CD4-positive, alpha-beta T cell treated with Interleukin-4 for 1 hour (primary cell): ENCODE results near the gene IFIT3.
A peak's percentile ranks its signal among the peaks of the same experiment; 100 is the strongest.

ENCODE experiments used
- DNase-seq, 2 donors: peaks; one replicate each; pipeline ENCODE4 v3.0.0-alpha.2; 2020 to 2022

IFIT3 gene

GRCh38 chr10:89363729-89364442, 36.1 kb downstream of the IFIT3 start:
- DNase-seq: no peak

DNA sequence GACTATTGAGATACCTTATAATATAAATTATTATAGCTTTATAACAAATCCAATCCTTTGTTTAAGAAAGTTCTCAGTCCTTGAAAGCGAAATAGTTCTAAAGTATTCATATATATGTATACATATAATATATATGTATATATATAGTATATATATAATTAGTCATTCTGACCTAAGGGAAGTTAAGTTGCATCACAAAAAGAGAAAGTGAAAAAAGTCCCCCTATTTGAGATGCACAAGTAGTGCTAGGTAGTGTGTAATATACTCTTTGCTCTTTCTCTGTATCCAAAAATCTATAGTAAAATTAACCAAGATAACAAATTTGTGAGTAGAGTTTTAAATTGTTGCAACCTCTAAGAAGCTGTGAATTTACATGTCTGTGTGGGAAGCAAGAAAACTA, 36.7 kb downstream of the IFIT3 start:
- DNase-seq: no peak

DNA sequence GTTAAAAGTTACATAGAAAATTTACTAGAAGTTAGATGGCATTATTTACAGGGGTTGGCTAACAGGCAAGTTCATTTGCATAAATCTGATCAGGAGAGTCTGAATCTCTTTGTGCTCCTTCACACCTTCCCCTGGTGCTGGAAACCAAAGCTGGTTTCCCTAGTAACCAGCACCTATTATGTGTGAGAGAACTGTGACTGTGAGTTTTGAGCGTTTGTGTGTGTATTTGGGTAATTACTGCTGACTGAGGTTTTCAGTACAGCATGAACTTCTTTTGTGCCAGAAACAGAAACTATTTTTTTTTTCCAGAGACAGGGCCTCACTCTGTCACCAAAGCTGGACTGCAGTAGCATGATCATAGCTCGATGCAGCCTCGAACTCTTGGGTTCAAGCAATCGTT, 39.7 kb downstream of the IFIT3 start:
- DNase-seq: peak in 1 of 2 donors; percentile 53

DNA sequence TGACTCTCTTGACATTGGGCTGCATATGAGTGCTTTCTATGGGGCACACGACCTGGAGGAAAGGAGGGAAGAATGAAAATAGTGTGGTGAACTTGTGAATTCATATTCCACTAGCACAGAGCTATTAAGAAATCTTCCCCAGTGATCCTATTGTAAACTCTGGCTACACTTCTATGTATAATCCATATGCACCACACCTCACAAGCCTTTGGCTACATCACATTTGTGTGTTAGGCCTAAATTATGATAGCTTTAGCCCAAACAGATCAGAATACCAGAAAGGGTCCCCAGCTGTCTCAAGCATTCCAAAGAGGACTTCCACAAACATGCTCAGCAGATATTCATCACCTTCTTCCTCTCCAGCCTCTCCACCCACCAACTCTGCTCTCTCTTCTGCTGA, 40.3 kb downstream of the IFIT3 start:
- DNase-seq: no peak

GRCh38 chr10:89369156-89370105, 41.6 kb downstream of the IFIT3 start:
- DNase-seq: peak in 1 of 2 donors; percentile 29

- no peak for DNase-seq
Observed at GRCh38 chr10:89371079-89371478, 43.3 kb downstream of the IFIT3 start.

DNA sequence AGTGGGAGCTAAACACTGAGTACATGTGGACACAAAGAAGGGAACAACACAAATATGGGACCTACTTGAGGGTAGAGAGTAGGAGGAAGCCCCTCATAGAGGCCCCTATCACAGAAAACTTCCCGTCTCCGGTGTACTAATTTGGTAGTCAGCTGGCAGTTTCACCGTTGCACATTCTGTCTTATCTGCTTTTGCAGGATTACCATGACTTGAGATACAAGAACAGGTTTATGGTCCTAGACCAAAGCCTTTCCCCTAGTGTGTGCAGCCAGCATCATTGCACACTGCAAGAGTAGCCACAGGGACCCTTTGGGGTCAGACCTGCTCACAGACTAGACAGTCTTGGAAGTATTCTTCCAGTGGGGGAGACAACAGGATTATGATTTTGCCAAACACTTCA, 44.2 kb downstream of the IFIT3 start:
- no peak for DNase-seq

DNA sequence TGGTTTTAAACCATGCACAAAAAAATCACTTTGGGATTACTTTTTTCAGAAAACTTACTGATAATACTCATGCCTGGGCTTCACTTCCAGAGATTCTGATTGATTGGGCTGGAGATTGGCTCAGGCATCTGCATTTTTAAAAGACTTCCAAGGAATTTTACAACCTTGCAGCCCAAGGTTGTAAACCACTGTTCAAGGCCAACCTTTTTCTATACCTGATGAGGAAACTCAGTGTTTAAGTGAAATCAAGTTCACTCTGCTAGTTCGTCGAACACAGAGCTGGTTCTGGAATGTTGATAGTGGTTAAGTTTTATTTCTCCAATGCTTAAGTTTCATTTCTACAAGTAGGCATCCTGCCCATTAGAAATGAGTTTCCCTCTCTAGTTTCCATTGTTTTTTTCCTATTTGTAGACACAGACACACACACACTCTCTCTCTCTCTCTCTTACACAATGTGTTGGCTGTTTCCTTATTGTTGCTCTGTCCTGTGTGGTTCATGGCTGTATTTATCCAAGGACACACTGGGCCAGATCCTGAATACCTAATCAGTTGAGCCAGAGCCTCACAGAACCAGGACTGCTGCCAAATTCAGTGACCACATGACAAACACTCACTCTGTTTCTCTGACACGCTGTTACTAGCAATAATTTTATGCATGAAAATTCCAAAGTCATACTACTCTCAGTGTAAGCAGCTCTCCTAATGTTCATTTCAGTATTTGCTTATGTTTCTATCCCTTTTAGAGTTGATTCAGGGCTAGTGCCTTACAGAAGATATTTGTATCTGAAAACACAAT, 46.3 kb downstream of the IFIT3 start:
- DNase-seq: no peak

DNA sequence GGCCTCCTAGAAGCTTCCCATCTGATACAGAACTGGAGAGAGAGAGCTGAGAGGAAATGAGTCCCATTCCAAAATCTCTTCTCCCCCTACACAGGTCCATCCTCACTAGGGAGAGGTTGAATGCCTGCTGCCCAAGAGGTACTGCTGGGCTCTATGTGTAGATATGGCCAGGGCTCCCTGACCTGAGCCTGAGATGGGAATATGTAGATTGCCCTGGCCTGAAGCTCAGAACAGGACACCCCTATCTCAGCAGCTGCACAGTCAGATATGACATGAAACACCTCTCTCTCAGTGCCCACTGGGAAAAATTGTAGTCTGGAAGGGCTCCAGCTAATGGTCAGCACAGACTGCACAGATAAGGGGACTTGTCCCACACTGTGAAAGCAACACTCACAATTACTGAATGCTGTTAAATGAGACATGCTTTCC, 46.9 kb downstream of the IFIT3 start:
- DNase-seq: no peak

DNA sequence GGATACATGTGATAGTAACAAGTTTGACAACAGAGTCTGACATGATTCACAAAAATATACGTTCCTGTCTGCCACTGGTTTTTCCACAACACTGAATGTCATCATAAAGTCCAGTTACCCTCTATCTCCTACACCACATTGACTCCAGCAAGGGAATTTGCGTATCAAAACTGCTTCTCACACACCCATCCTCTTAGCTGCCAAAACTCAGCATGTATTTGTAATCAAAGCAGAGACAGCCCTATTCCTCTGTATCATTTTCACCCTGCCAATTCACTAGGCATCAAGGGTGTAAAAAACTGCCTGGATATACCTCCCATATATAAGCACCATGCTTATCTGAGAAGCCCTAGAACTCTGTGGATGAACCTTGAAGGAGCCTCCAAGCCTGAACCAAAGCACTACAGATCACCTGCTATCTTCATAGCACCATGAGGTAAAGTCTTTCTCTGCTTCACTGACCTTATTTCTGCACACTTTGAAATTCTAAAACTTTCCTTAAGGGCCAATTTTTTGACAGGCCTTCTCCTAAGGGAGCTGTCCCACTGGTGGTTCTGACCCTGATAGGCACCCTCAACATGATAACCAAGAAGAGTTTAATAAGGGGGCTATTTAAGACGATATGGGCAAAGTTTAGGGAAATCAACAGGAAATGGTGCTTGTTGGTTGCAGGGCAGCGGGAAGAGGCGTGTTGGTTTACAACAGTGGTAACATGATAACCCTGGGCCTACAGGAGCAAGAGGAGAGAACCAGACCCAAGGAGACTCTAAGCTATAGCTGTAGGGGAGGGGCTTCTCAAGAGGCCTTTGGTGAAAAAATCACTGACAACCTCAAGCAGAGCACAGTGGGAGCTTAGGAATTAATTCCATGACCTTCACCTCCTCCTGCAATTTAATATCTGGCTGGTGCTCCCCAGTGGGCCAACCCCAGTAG, 50.2 kb downstream of the IFIT3 start, which contains the start of gene IFIT1B:
Gene IFIT1B, plus strand, starts transcription at position 352 of the 933 bp plus-strand sequence. Its CDS starts 80 bp downstream, at position 432.
- no peak for DNase-seq

DNA sequence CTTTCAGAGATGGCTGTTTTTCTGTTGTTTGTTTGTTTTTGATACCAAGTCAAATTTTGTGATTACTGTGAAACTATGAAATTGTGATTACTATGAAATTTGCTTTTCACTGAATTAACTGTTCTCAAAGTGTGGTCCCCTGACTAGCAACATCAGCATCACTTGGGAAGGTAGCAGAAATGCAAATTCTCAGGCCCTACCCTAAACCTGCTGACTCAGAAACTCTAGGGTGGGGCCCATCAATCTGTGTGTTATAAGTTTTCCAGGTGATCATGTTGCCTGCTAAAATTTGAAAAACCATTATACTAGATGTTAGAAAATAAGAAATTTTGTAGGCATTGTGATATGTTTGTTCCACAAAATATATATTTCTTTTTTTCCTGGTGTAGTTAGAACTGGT, 51.3 kb downstream of the IFIT3 start:
- DNase-seq: no peak

- DNase-seq: no peak
Observed at GRCh38 chr10:89382757-89383156, 55.0 kb downstream of the IFIT3 start.

DNA sequence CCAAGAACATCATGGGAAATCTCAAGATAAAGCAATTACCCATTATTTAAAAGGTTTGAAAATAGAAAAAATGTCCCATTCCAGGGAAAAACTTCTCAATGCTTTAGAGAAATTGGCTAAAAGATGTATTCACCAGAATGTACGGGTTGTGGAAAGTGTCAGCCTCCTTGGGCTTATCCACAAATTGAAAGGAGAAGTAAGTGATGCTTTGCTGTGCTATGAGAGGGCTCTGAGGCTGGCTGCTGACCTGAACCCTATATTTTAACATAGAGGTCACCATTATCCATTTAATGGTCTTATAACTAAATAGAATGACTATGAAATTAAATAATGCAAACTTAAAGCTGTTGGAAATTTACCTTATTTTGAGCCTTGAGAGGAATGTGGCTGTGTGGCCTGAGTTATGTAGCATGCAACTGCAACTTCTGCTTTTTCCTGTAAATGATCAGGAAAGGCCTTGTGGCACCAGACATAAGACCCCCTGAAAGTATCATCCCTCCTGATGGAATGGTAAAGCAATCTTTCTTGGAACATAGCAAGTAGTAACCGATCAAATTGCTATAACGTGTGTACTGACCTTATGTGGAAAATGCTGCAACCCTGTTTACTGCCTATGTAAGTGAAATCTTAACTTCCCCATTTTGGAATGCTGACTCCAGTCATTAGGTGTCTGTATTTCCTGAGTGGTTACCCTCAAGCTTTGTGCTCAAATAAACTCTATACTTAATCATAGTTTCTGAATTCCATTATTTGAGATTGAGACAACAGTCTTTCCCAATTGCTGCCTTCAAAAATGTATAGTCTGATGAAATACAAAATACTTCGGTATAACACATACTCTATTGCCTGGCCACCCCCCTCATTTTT, 56.9 kb downstream of the IFIT3 start:
- DNase-seq: no peak

DNA sequence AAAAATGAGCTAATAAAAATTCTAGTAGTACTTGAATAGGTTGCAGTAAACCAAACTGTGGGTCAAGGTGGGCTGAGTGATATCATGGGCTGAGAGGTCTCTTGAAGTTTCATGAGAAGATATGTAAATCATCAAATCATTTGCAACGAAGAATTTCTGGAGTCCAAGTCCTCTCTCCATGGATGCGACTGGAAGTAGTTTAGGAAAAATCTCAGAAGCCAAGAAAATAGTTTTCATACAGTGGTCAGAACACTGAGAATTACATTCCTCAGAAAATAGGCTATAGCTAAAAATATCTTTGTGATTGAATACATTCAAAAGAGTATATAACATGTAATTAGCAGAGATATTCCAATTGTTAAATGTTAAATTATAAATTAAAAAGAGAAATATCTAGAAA, 61.0 kb downstream of the IFIT3 start:
- DNase-seq: no peak

DNA sequence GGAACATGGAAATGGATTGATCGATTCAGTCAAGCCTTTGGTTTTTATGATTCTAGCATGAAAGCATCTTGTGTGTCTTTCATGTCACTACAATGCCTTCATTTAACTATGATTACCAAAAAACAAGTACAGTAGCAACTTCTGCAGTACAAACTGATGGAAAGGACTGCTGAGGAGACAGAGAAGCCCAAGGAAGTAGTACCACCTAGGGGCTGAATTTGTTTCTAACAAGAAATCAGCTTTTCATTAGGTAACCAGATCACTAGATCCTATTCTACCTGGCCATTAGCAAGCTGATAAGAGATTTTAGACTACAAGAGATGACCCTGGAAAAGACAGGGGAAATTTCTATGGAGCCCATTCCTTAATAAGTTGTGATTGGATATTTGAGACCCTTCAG, 61.5 kb downstream of the IFIT3 start:
- peak in 1 of 2 donors; percentile 37 for DNase-seq
